GM18870 (cell line): Measurements from ENCODE around the gene VENTX.
"Not testable (repeated sequence)": the region's sequence is repeated elsewhere in the genome, so short reads cannot be mapped to it uniquely, and the experiment has no call there.

ENCODE experiments used
- ATAC-seq: cut with Tn5 transposase; IDR thresholded peaks from one replicate; pipeline ENCODE4 v1.9.1; 2021; ENCODE audit warnings: moderate library complexity; ENCODE audit not compliant: unreplicated experiment

VENTX gene

DNA sequence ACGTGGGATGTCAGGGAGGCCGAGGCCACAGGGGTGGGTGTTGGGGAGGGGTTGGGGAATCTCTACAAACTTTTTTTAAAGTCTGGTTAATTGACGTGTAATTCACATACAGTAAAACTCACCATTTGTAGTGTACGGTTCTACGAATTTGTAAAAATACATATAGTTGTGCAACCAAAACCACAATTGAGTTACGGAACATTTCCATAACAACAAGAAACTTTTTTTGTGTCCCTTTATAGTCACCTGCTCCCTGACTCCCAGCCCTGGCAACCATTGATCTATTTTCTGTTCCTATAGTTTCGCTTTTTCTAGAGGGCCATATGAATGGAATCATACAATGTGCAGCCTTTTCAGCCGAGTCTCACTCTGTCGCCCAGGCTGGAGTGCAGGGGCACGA is 2.9 kb upstream of the VENTX start:
- not testable (repeated sequence) for ATAC-seq

- no peak for ATAC-seq
Measured at GRCh38 chr10:133235265-133235855, 2.3 kb upstream of the VENTX start.

GRCh38 chr10:133235932-133236331 is 1.7 kb upstream of the VENTX start:
- ATAC-seq: no peak

- ATAC-seq: no peak
Measured at GRCh38 chr10:133236401-133237240, 1.0 kb upstream of the VENTX start.

- ATAC-seq: no peak
Measured at GRCh38 chr10:133237241-133237587, 441 bp upstream of the VENTX start.

- ATAC-seq: no peak
Measured at GRCh38 chr10:133238466-133238804, 780 bp downstream of the VENTX start.

DNA sequence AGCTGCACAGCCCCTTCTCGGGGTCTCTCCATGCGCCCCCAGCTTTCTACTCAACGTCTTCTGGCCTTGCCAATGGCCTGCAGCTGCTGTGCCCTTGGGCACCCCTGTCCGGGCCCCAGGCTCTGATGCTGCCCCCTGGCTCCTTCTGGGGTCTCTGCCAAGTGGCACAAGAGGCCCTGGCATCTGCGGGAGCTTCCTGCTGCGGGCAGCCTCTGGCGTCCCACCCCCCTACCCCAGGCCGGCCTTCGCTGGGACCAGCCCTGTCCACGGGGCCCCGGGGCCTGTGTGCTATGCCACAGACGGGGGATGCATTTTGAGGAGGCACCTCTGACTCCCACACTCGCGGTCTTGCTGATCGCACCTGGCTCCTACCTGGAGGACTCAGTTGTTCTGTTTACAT is 2.3 kb downstream of the VENTX start:
- no peak for ATAC-seq

DNA sequence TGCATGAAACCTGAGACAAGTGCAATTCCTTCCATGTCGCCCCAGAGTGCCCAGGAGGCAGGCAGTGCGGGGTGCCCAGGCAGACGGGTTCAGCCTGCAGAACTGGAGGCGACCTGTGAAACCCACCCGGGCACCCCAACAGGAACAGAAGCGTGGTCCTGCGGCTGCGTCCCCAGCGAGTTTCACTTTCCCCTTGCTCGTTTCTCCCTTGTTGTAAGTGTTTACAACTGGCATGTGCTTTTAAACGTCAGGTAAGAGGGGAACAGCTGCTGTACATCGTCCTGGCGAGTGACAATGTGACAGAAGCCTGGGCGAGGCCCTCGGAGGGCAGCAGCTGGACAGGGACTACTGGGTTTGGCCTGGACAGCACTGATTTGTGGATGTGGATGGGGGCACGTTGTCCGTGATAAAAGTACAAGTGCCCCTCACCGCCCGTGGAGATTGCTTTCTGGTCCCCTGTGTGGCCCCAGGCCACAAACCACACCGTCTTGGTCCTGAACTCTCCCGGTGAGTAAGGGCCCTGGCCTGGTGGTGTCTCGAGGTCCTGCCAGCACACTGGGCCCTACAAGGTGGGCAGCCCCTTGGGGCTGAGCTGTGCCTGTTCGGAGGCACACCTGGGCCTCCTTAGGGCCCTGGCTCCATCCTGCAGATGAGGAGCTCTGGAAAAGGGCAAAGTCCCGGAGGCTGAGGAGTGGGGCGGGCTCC is 4.0 kb downstream of the VENTX start:
- ATAC-seq: no peak

DNA sequence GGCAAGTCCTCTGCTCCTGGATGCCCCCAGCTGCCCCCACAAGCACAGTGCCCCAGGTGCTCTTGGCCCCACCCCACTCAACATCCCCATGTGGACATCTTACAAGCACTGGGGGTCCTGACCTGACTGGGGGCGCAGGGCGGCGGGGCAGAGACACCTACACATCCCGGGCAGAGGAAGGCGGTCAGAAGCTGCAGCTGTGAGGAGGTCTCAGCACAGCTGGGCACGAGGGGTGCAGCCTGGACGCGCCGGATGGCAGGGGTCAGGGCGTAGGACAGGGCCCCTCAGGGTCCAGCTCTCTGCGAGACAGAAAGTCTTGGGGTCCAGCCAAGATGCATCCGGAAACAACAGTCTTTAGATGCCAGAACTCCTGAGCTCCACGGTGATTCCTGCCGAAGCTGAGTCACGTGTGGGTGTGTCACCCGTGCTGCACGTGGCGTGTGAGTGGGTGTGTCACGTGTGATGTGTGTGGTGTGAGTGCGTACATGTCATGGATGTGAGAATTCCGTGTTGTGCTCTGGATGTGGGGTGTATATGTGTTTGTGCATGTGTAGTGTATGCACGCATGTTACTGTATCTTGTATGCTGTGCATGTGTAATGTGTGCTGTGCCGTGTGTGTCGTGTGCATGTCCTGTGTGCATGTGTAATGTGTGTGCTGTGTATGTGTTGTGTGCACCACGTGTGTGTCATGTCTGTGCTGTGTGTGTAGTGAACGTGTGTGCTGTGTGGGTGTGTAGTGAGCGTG is 5.1 kb downstream of the VENTX start:
- ATAC-seq: no peak

DNA sequence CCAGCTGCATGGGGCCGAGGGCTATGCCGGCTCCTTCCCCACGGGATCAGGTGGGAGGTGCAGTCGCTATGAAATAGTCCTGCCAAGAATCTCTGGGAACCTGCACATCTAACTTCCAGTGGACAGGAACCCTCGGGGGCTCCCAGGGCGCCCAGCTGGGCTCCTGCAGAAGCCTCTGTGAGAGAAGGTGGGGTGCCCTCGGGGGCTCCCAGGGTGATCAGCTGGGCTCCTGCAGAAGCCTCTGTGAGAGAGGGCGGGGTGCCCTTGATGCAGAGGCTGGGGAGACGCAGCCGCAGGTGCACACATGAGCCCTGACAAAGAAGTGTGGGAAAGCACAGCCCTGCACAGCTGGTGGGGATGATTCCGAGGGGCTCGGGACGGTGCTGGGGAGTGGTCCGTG is 5.9 kb downstream of the VENTX start:
- no peak for ATAC-seq

GRCh38 chr10:133245439-133246235 is 8.0 kb downstream of the VENTX start:
- no peak for ATAC-seq

- no peak for ATAC-seq
Measured at GRCh38 chr10:133246236-133246626, 8.6 kb downstream of the VENTX start.

DNA sequence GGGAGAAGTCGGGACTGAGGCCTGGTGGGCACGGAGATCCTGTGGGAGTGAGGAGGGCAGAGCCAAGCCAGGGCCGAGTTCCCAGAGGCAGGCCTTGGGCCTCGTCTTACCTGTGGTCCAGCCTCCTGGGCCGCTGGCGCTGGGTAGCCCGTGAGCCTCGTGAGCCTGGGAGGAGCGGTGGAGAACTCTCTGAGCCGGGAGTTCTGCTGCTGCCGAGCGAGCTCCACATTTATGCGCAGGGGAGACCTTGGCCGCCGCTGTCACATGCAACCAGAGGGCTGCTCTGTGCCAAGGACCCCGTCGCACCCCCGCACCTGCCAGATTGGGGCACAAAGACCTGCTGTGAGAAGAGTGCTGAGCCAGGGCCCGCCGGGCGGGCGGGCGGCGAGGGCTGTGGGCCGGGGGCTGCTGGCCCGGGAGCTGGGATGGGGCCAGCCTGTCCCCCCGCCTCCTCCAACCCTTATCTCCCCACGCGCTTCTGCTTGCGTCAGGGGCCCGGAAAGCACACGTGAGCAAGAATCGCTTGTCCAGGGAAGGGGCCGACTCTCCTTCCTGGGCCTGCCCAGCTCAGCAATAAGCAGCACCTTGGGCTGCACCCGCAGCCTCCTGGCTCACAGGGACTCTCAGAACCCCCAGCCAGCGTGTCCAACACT is 10.2 kb downstream of the VENTX start:
- no peak for ATAC-seq

DNA sequence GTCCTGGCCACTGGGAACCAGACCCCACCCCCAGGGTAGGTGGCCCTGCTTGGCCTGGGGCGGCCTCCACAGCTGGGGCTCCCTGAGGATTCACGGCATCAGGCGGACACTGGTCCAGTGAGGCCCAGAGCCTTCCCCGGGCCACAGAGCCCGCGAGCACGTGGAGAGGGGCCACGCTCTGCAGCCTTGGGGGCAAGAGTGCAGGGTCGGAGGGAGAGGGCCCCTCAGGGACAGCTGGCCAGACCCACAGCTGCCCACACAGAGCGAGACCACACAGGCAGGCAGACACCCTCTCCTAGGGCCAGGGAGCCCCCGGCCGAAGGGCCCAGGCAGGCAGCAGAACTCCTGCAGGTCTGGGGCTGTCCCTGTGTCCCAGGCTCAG is 10.7 kb downstream of the VENTX start:
- no peak for ATAC-seq

GRCh38 chr10:133249094-133249780 is 11.6 kb downstream of the VENTX start:
- no peak for ATAC-seq

DNA sequence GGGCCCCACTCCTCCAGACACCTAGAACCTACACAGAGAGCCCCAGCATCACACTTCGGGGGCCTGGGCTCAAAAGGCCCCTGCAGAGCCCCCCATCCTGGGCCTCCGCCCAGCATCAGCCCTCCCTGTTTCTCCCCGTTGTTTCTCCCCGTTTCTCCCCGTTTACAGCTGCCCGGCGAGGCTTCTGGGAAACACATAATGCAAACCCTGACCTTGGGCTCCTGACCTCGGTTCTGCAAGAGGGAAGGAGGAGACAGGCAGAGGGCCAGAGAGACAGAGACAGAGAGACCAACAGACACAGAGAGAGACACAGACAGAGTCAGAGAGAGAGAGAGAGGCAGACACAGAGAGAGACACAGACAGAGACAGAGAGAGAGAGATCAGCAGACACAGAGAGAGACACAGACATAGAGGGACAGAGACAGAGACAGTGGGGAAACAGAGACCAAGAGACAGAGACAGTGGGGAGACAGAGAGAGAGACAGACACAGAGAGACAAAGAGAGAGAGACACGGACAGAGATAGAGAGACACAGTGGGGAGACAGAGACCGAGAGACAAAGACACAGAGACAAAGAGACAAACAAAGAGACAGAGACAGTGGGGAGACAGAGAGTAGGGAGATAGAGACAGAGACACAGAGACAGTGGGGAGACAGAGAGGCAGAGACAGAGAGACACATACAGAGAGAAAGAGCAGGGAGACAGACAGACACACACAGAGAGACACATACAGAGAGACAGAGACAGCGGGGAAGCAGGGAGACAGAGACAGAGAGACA is 12.5 kb downstream of the VENTX start:
- ATAC-seq: no peak

DNA sequence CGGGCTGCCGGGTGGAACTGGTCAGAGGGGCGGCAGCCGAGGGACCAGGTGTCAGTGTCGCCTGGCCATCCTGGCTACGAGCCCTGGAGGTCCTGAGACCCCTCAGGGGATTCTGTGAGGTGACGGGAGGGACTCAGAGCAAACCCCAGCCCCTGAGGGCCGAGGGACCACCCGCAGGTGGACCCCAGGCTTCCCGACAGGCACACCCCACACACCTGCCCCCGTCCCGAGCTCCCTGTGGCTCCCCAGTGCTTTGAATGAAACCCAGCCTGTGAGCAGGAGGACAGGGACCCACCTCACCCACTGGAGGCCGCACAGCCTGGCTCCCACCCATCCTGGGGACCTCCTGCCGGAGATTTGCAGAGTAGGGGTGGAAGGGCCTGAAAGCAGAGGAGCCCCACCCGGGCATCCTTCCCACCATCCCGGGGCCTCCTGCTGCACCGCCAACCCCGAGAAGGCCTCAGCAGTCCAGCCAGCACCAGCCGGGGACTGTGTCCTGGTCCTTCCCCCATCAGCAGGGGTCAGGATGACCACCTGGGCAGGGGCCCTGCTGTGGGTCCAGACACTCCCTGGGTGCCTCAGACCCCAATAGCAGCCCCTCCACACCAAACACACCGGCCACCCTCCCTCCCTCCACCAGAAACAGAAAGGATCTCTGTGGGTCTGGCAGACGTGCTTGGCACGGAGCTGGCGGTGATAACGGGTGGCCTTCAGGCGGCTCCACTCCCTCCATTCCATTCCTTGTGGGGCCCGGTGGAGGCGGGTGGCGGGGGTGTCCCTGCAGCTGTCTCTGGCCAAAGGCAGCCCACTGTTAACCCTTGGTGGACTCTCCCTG is 13.9 kb downstream of the VENTX start:
- ATAC-seq: no peak

GRCh38 chr10:133252223-133252552 is 14.5 kb downstream of the VENTX start:
- ATAC-seq: no peak
